Inflammatory macrophage treated with lipopolysaccharide for 1 hour (primary cell): ENCODE measurements around the gene FUT1.
"Not testable (repeated sequence)": the region's sequence is repeated elsewhere in the genome, so short reads cannot be mapped to it uniquely, and the experiment has no call there.

ENCODE experiments used
- DNase-seq, 2 donors: peaks; one replicate each; pipeline ENCODE4 v3.0.0-alpha.2; 2020 to 2022

The FUT1 gene

GRCh38 chr19:48768171-48768753, 15.8 kb upstream of the FUT1 start:
- DNase-seq = not testable (repeated sequence)

GRCh38 chr19:48765816-48766215, 13.4 kb upstream of the FUT1 start:
- not testable (repeated sequence) for DNase-seq

- no peak for DNase-seq
These were observed 8.2 kb upstream of the FUT1 start for GRCh38 chr19:48760504-48761205.

- DNase-seq = no peak
These were observed 5.3 kb upstream of the FUT1 start for GRCh38 chr19:48757741-48758144.

GRCh38 chr19:48757089-48757675, 4.7 kb upstream of the FUT1 start:
- no peak for DNase-seq

- DNase-seq = no peak
These were observed 4.2 kb upstream of the FUT1 start for GRCh38 chr19:48756686-48757085.

- DNase-seq = no peak
These were observed 3.8 kb upstream of the FUT1 start for GRCh38 chr19:48756212-48756611.

GRCh38 chr19:48755787-48756186, 3.3 kb upstream of the FUT1 start:
- no peak for DNase-seq

- DNase-seq = no peak
These were observed 2.7 kb upstream of the FUT1 start, which contains the start of gene FGF21 for GRCh38 chr19:48755084-48755641. TSS of gene FGF21 (plus strand) at chr19:48755524. CDS start at chr19:48756237, 713 bp downstream.

GRCh38 chr19:48751845-48752495, 471 bp downstream of the FUT1 start:
- DNase-seq = no peak

- DNase-seq = no peak
These were observed 1.5 kb downstream of the FUT1 start for GRCh38 chr19:48750771-48751504.

- DNase-seq = no peak
These were observed 2.1 kb downstream of the FUT1 start for GRCh38 chr19:48750351-48750750.

GRCh38 chr19:48749571-48750198, 2.8 kb downstream of the FUT1 start:
- no peak for DNase-seq

- peak; percentile 88 to 91 for DNase-seq
These were observed 5.5 kb downstream of the FUT1 start, which contains the start of gene IZUMO1 for GRCh38 chr19:48746738-48747575. TSS of gene IZUMO1 (minus strand) at chr19:48746909. CDS start at chr19:48745859, 1,050 bp downstream.

- no peak for DNase-seq
These were observed 6.3 kb downstream of the FUT1 start for GRCh38 chr19:48746110-48746509.

GRCh38 chr19:48745208-48745995, 7.0 kb downstream of the FUT1 start:
- DNase-seq = peak; percentile 69 to 84

- peak; percentile 45 to 78 for DNase-seq
These were observed 10.3 kb downstream of the FUT1 start for GRCh38 chr19:48742096-48742495.

GRCh38 chr19:48741129-48741999, 11.1 kb downstream of the FUT1 start:
- peak in 1 of 2 donors; percentile 25 for DNase-seq
